Upper lobe of left lung (tissue), 6 donors: ENCODE data around the gene EHHADH. TPM values are rescaled to one million over a fixed set of nuclear protein-coding genes. Genes with fewer than 3 reads are reported as not detected.

Experiments used
- ATAC-seq, 2 donors: fragments of 200-7000 bp; cut with Tn5 transposase; one replicate each; pipeline ENCODE4 v1.9.1; 2022; ENCODE audit warnings: mild to moderate bottlenecking in 2 of 2, moderate library complexity in 2 of 2; ENCODE audit not compliant: low FRiP score in 2 of 2
- DNase-seq, 2 donors: peaks; one replicate each; pipeline ENCODE4 v3.0.0-alpha.2; 2019 to 2020
- H3K27ac ChIP-seq, 4 donors: fragments of 200-600 bp; sonication (generic); one replicate each; pipeline ENCODE4 v1.5.1; 2016 to 2019
- H3K27me3 ChIP-seq, 4 donors: fragments of 200-600 bp; sonication (generic); one replicate each; pipeline ENCODE4 v1.5.1; 2017 to 2019
- H3K36me3 ChIP-seq, 4 donors: fragments of 200-600 bp; sonication (generic); one replicate each; pipeline ENCODE4 v1.5.1; 2016 to 2019
- H3K4me1 ChIP-seq, 4 donors: fragments of 200-600 bp; sonication (generic); one replicate each; pipeline ENCODE4 v1.5.1; 2018 to 2019
- H3K4me3 ChIP-seq, 4 donors: fragments of 200-600 bp; sonication (generic); one replicate each; pipeline ENCODE4 v1.5.1; 2017 to 2019; ENCODE audit warnings: mild to moderate bottlenecking in 2 of 4, moderate library complexity in 1 of 4
- H3K9me3 ChIP-seq, 4 donors: fragments of 200-600 bp; sonication (generic); one replicate each; pipeline ENCODE4 v1.5.1; 2018 to 2019
- CTCF ChIP-seq, 6 experiments: fragments of 450-650 bp in 4 of 6; fragments of 200-600 bp in 2 of 6; sonication (generic) in 2 of 6; IDR thresholded peaks; one replicate each; pipeline ENCODE4 v1.5.1; 2016 to 2019; ENCODE audit warnings: antibody characterized with exemption in 6 of 6
- EP300 ChIP-seq, 4 donors: sonication (generic); formaldehyde crosslinking; IDR thresholded peaks; one replicate each; pipeline ENCODE4 v1.5.1; 2017; ENCODE audit warnings: antibody characterized with exemption in 4 of 4, control low read depth in 2 of 4
- POLR2A ChIP-seq, 4 donors: fragments of 450-650 bp; IDR thresholded peaks; one replicate each; pipeline ENCODE4 v1.5.1; 2016 to 2017; ENCODE audit warnings: antibody characterized with exemption in 4 of 4, mild to moderate bottlenecking in 2 of 4
- POLR2AphosphoS5 ChIP-seq, 2 donors: sonication (generic); formaldehyde crosslinking; IDR thresholded peaks; one replicate each; pipeline ENCODE4 v1.5.1; 2017; ENCODE audit warnings: antibody characterized with exemption in 2 of 2
- WGBS, 2 donors: methylation state at CpG; one replicate each; pipeline ENCODE4 v1.1.5; 2017 to 2018; 5-methylcytosine and 5-hydroxymethylcytosine counted together
- total RNA-seq, 6 donors: library from RNA; depleted of rRNA in 4 of 6; stranded (reverse); fragments of >200 nt in 4 of 6; gene quantifications; one replicate each; pipeline versions ENCODE4 v1.1.0 to v1.2.1, GENCODE V29; 2016 to 2021
- donor health status: DM: no; HTN: no; CAD: no; lungs with moderate emphysema.
- donor health status: DM: no; HTN: yes; CAD: no; lungs with severe emphysema.

EHHADH gene
- total RNA-seq, 6 donors from 2014 or later: 3.6 to 14.8 (median 7.6) TPM

GRCh38 chr3:185251272-185251671, 2.6 kb downstream of the EHHADH start:
- Histone ChIP-seq H3K9me3 (no peaks in the 10 kb centered on the region), H3K36me3 (no peaks in the 10 kb centered on the region), H3K27me3 (no peaks in the 10 kb centered on the region), H3K4me1 (peaks cover 0 to 5% (median 0%) of the 10 kb centered on the region in 4 donors), H3K4me3 (no peak overlapping the region), H3K27ac (no peak overlapping the region)
- no peak for TF ChIP-seq EP300 (IDR thresholded peaks at IDR 0.05)
- no peak for TF ChIP-seq CTCF (IDR thresholded peaks at IDR 0.05)
- TF ChIP-seq POLR2A (IDR thresholded peaks at IDR 0.05): no peak
- no peak for TF ChIP-seq POLR2AphosphoS5 (IDR thresholded peaks at IDR 0.05)
- DNase-seq (no peak), ATAC-seq (no peak)
- 76 to 81% methylated on average over 5 of the region's 5 CpGs for WGBS, 2 donors

GRCh38 chr3:185250653-185251052, 3.2 kb downstream of the EHHADH start:
- Histone ChIP-seq H3K4me3 (no peak overlapping the region), H3K27ac (no peak overlapping the region), H3K36me3 (no peaks in the 10 kb centered on the region), H3K27me3 (no peaks in the 10 kb centered on the region), H3K4me1 (peaks cover 0 to 5% (median 0%) of the 10 kb centered on the region in 4 donors), H3K9me3 (no peaks in the 10 kb centered on the region)
- TF ChIP-seq POLR2AphosphoS5 (IDR thresholded peaks at IDR 0.05) (no peak), EP300 (IDR thresholded peaks at IDR 0.05) (no peak), POLR2A (IDR thresholded peaks at IDR 0.05) (no peak), CTCF (IDR thresholded peaks at IDR 0.05) (no peak)
- DNase-seq: no peak
- WGBS, 2 donors: 0 to 59% methylated on average over 1 of the region's 1 CpG
- ATAC-seq: no peak

GRCh38 chr3:185250247-185250646, 3.6 kb downstream of the EHHADH start:
- Histone ChIP-seq H3K4me1 (peaks cover 0 to 5% (median 0%) of the 10 kb centered on the region in 4 donors), H3K27me3 (no peaks in the 10 kb centered on the region), H3K36me3 (no peaks in the 10 kb centered on the region), H3K27ac (no peak overlapping the region), H3K9me3 (no peaks in the 10 kb centered on the region), H3K4me3 (no peak overlapping the region)
- no peak for DNase-seq
- ATAC-seq: no peak
- TF ChIP-seq POLR2AphosphoS5 (IDR thresholded peaks at IDR 0.05) (no peak), EP300 (IDR thresholded peaks at IDR 0.05) (no peak), CTCF (IDR thresholded peaks at IDR 0.05) (no peak), POLR2A (IDR thresholded peaks at IDR 0.05) (no peak)

GRCh38 chr3:185242642-185243041, 11.2 kb downstream of the EHHADH start:
- TF ChIP-seq EP300 (IDR thresholded peaks at IDR 0.05) (no peak), CTCF (IDR thresholded peaks at IDR 0.05) (no peak), POLR2A (IDR thresholded peaks at IDR 0.05) (no peak), POLR2AphosphoS5 (IDR thresholded peaks at IDR 0.05) (no peak)
- DNase-seq (no peak), ATAC-seq (no peak)
- no peaks in the 10 kb centered on the region for H3K27me3 ChIP-seq
- WGBS, 2 donors: 97 to 98% methylated on average over 3 of the region's 3 CpGs
- no peak overlapping the region for H3K4me3 ChIP-seq
- peaks cover 0 to 17% (median 6%) of the 10 kb centered on the region in 4 donors for H3K9me3 ChIP-seq
- H3K36me3 ChIP-seq: no peaks in the 10 kb centered on the region
- H3K4me1 ChIP-seq: no peaks in the 10 kb centered on the region
- no peak overlapping the region for H3K27ac ChIP-seq

GRCh38 chr3:185236969-185237368, 16.9 kb downstream of the EHHADH start:
- Histone ChIP-seq H3K9me3 (peaks cover 4 to 34% (median 21%) of the 10 kb centered on the region in 4 donors), H3K27me3 (no peaks in the 10 kb centered on the region), H3K4me3 (no peak overlapping the region), H3K36me3 (peaks cover 3 to 19% (median 7%) of the 10 kb centered on the region in 4 donors), H3K27ac (no peak overlapping the region), H3K4me1 (no peaks in the 10 kb centered on the region)
- ATAC-seq (no peak), DNase-seq (no peak)
- TF ChIP-seq EP300 (IDR thresholded peaks at IDR 0.05): no peak
- TF ChIP-seq CTCF (IDR thresholded peaks at IDR 0.05): no peak
- TF ChIP-seq POLR2AphosphoS5 (IDR thresholded peaks at IDR 0.05): no peak
